HepG2 (cell line): ENCODE results near the gene UBB. TPM values are rescaled to one million over a fixed set of nuclear protein-coding genes. Genes with fewer than 3 reads are reported as not detected.

Experiments
- ATRX ChIP-seq: sonication (generic); formaldehyde crosslinking; IDR thresholded peaks from 2 replicates; pipeline ENCODE4 v1.4.0; 2020; ENCODE audit warnings: missing genetic modification reagents, borderline replicate concordance
- CREM ChIP-seq, 2 experiments: sonication (generic) in 1 of 2; formaldehyde crosslinking in 1 of 2; IDR thresholded peaks; 2 replicates each; pipeline versions ENCODE4 v1.4.0 to v1.6.1; 2016 to 2020; ENCODE audit warnings: antibody characterized with exemption in 1 of 2, mild to moderate bottlenecking in 1 of 2, missing genetic modification reagents in 1 of 2
- E2F1 ChIP-seq: sonication (generic); formaldehyde crosslinking; IDR thresholded peaks from 2 replicates; pipeline ENCODE4 v1.5.0; 2020; ENCODE audit warnings: missing genetic modification reagents
- FOXA3 ChIP-seq: IDR thresholded peaks from 2 replicates; pipeline ENCODE4 v1.6.1; 2016; ENCODE audit warnings: missing genetic modification reagents, missing compliant biosample characterization
- FOXP1 ChIP-seq, 2 experiments: fragments of 450-650 bp in 1 of 2; IDR thresholded peaks; 2 replicates each; pipeline ENCODE4 v1.6.1; 2017 to 2018; ENCODE audit warnings: antibody characterized with exemption in 1 of 2
- HMG20B ChIP-seq: conservative IDR thresholded peaks from 2 replicates; pipeline ENCODE4 v1.6.1; 2016; ENCODE audit warnings: missing genetic modification reagents, missing compliant biosample characterization
- JARID2 ChIP-seq: sonication (generic); formaldehyde crosslinking; IDR thresholded peaks from 2 replicates; pipeline ENCODE4 v1.8.1; 2023; ENCODE audit warnings: missing genetic modification reagents, inconsistent platforms; ENCODE audit not compliant: insufficient replicate concordance
- KDM4B ChIP-seq: sonication (generic); formaldehyde crosslinking; IDR thresholded peaks from 2 replicates; pipeline ENCODE4 v1.4.0; 2020; ENCODE audit warnings: missing genetic modification reagents
- KMT2A ChIP-seq: sonication (generic); formaldehyde crosslinking; IDR thresholded peaks from 2 replicates; pipeline ENCODE4 v1.4.0; 2020; ENCODE audit warnings: missing genetic modification reagents
- MTA1 ChIP-seq: sonication (generic); formaldehyde crosslinking; IDR thresholded peaks from 2 replicates; pipeline ENCODE4 v1.4.0; 2020; ENCODE audit warnings: missing genetic modification reagents, mild to moderate bottlenecking, borderline replicate concordance
- MXD3 ChIP-seq: IDR thresholded peaks from 2 replicates; pipeline ENCODE4 v1.6.1; 2016; ENCODE audit warnings: mild to moderate bottlenecking, missing biosample characterization, missing genetic modification reagents
- PBX3 ChIP-seq: sonication (generic); formaldehyde crosslinking; IDR thresholded peaks from 2 replicates; pipeline ENCODE4 v1.8.1; 2023; ENCODE audit warnings: missing genetic modification reagents, inconsistent platforms, borderline replicate concordance
- SIX4 ChIP-seq: sonication (generic); formaldehyde crosslinking; IDR thresholded peaks from 2 replicates; pipeline ENCODE4 v1.4.0; 2020; ENCODE audit warnings: missing genetic modification reagents
- SRF ChIP-seq: IDR thresholded peaks from 2 replicates; pipeline ENCODE4 v1.6.1; 2011; ENCODE audit warnings: mild to moderate bottlenecking, low read depth, low read length, moderate library complexity
- TEAD3 ChIP-seq: optimal IDR thresholded peaks from 2 replicates; pipeline ENCODE3; 2016; ENCODE audit warnings: borderline replicate concordance
- TEF ChIP-seq: sonication (generic); formaldehyde crosslinking; IDR thresholded peaks from 2 replicates; pipeline ENCODE4 v1.5.0; 2020; ENCODE audit warnings: missing genetic modification reagents
- THYN1 ChIP-seq: sonication (generic); formaldehyde crosslinking; IDR thresholded peaks from 2 replicates; pipeline ENCODE4 v1.8.1; 2023; ENCODE audit warnings: low read depth, mild to moderate bottlenecking, moderate library complexity, missing genetic modification reagents, borderline replicate concordance
- TOPORS ChIP-seq: sonication (generic); formaldehyde crosslinking; IDR thresholded peaks from 2 replicates; pipeline ENCODE4 v1.8.0; 2023; ENCODE audit warnings: mild to moderate bottlenecking, missing genetic modification reagents
- ZBTB2 ChIP-seq: sonication (generic); formaldehyde crosslinking; IDR thresholded peaks from 2 replicates; pipeline ENCODE4 v1.8.0; 2022; ENCODE audit warnings: low read depth, missing genetic modification reagents
- ZC3H4 ChIP-seq: sonication (generic); formaldehyde crosslinking; IDR thresholded peaks from 2 replicates; pipeline ENCODE4 v1.4.0; 2020; ENCODE audit warnings: missing genetic modification reagents, borderline replicate concordance
- ZNF563 ChIP-seq: sonication (generic); formaldehyde crosslinking; IDR thresholded peaks from 2 replicates; pipeline ENCODE4 v1.8.0; 2022; ENCODE audit warnings: mild to moderate bottlenecking, moderate library complexity, missing genetic modification reagents
- ZNF598 ChIP-seq: sonication (generic); formaldehyde crosslinking; IDR thresholded peaks from 2 replicates; pipeline ENCODE4 v1.5.1; 2020; ENCODE audit warnings: mild to moderate bottlenecking, missing genetic modification reagents, borderline replicate concordance
- ZNF660 ChIP-seq: sonication (generic); formaldehyde crosslinking; IDR thresholded peaks from 2 replicates; pipeline ENCODE4 v1.5.1; 2020; ENCODE audit warnings: mild to moderate bottlenecking, low read depth, missing genetic modification reagents, borderline replicate concordance
- polyA plus RNA-seq, 8 experiments: library from polyadenylated mRNA; depleted of rRNA in 3 of 8; stranded (reverse) in 7 of 8; unstranded in 1 of 8; fragments of >200 nt; fragmentation: Illumina TruSeq in 4 of 8; extraction: Trizol in 4 of 8; gene quantifications; 2 replicates each; pipeline versions ENCODE4 v1.2.1 to v1.2.3, GENCODE V29; 2011 to 2016; ENCODE audit warnings: low read depth in 4 of 8, missing spikeins in 1 of 8, mixed read lengths in 1 of 8; ENCODE audit not compliant: insufficient read depth in 1 of 8
- total RNA-seq, 5 experiments: library from RNA; depleted of rRNA; stranded (reverse); fragments of >200 nt; fragmentation: Illumina TruSeq; extraction: Trizol; gene quantifications; 2 replicates each; pipeline ENCODE4 v1.2.3, GENCODE V29; 2016; ENCODE audit warnings: low read depth in 1 of 5

UBB gene
- total and polyA plus RNA-seq, 2 of the 13 experiments (the other 11 are each of a cell fraction or from before 2014, with no cell fraction given): 1,130 to 2,066 TPM

- no peak; the same call in 1 of the 2 replicates for TF ChIP-seq ZC3H4 (CRISPR knock-in tag)
- TF ChIP-seq FOXA3 (CRISPR knock-in tag): peak; percentile 49; the same call in 1 of the 2 replicates
- peak; percentile 76 for TF ChIP-seq ZNF563 (CRISPR knock-in tag)
- TF ChIP-seq TEAD3 (CRISPR knock-in tag): peak; percentile 5
- peak; percentile 92 for TF ChIP-seq CREM (IDR thresholded peaks at IDR 0.05)
- 0 out of 2 replicates have a peak, but pooled peaks have one; percentile 58 for TF ChIP-seq CREM (CRISPR knock-in tag; IDR thresholded peaks at IDR 0.05)
- TF ChIP-seq MXD3 (CRISPR knock-in tag): no peak
- no peak for TF ChIP-seq THYN1
- TF ChIP-seq TEF: peak; percentile 42
- peak; percentile 87 for TF ChIP-seq KDM4B (CRISPR knock-in tag)
- TF ChIP-seq MTA1: peak; percentile 62; the same call in 1 of the 2 replicates
- TF ChIP-seq ZBTB2 (CRISPR knock-in tag): peak; percentile 58; the same call in 1 of the 2 replicates
- no peak for TF ChIP-seq ATRX (CRISPR knock-in tag)
- no peak; the same call in 1 of the 2 replicates for TF ChIP-seq KMT2A
- TF ChIP-seq TOPORS (CRISPR knock-in tag): no peak; the same call in 1 of the 2 replicates
- no peak for TF ChIP-seq ZNF660
- TF ChIP-seq SIX4 (CRISPR knock-in tag): peak; percentile 26; the same call in 1 of the 2 replicates
- peak; percentile 74 for TF ChIP-seq FOXP1 (IDR thresholded peaks at IDR 0.05)
- TF ChIP-seq FOXP1 (CRISPR knock-in tag; IDR thresholded peaks at IDR 0.05): peak; percentile 79
- no peak for TF ChIP-seq SRF
- peak; percentile 75 for TF ChIP-seq JARID2 (CRISPR knock-in tag)
- TF ChIP-seq E2F1: 0 out of 2 replicates have a peak, but pooled peaks have one; percentile 32
- no peak for TF ChIP-seq PBX3 (CRISPR knock-in tag)
- no peak for TF ChIP-seq ZNF598 (CRISPR knock-in tag)
- TF ChIP-seq HMG20B (CRISPR knock-in tag): no peak
These were observed at the start of gene UBB (continued) for GRCh38 chr17:16380640-16381495.
